G401 (cell line): ENCODE data around the gene SYN1. TPM values are rescaled to one million over a fixed set of nuclear protein-coding genes. Genes with fewer than 3 reads are reported as not detected.
"Not testable (repeated sequence)": the region's sequence is repeated elsewhere in the genome, so short reads cannot be mapped to it uniquely, and the experiment has no call there.

Source experiments
- DNase-seq: peaks from one replicate; pipeline ENCODE4 v3.0.0-alpha.2; 2015; ENCODE audit warnings: low spot score
- in situ Hi-C: cut with HindIII; loops from 2 replicates; pipeline ENCODE4 v1.10.0; 2016; ENCODE audit warnings: low sequenced_read_pairs, mixed read lengths
- total RNA-seq: library from RNA; depleted of rRNA; stranded (reverse); fragments of >200 nt; shearing (Covaris generic); gene quantifications from 2 replicates; pipeline ENCODE4 v1.2.3, GENCODE V29; 2014; rRNA removed

Gene SYN1
- total RNA-seq, result 0.61 TPM in 1 of 2 replicates, not detected in the other

GRCh38 chrX:47619486-47620302 lies at the start of gene SYN1:
Gene SYN1, minus strand, starts transcription at chrX:47619857. Its CDS starts 129 bp downstream, at chrX:47619728.
- in situ Hi-C loops, result no loop called here

DNA sequence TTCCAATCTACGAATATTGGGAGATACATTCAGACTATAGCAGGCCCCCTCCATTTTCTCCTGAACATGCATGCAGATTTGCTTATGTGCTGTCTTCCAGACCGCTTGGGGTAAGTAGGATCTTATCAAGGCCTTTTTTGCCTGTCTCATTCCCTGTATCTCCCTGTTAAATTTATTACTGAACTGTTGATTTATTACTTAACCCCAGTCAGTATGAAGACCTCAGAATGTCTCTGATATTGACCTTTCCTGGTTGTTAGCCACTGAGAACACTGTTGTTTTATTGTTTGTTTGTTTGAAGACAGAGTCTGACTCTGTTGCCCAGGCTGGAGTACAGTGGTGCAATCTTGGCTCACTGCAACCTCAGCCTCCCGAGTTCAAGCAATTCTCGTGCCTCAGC lies 46.1 kb upstream of the SYN1 start:
- DNase-seq, in situ Hi-C loops: not testable (repeated sequence)

More at GRCh38 chrX:47619486-47620302, at the start of gene SYN1:
- peak; percentile 84 for DNase-seq

- in situ Hi-C loops, result no loop called here
- no peak for DNase-seq
Measured at GRCh38 chrX:47664737-47665136, 45.1 kb upstream of the SYN1 start.

GRCh38 chrX:47662144-47662657 lies 42.5 kb upstream of the SYN1 start:
- in situ Hi-C loops, result no loop called here
- DNase-seq, result no peak

GRCh38 chrX:47661539-47661938 lies 41.9 kb upstream of the SYN1 start:
- no peak for DNase-seq
- in situ Hi-C loops, result no loop called here

GRCh38 chrX:47659421-47659726 lies 39.7 kb upstream of the SYN1 start:
- in situ Hi-C loops, result no loop called here
- no peak for DNase-seq

DNA sequence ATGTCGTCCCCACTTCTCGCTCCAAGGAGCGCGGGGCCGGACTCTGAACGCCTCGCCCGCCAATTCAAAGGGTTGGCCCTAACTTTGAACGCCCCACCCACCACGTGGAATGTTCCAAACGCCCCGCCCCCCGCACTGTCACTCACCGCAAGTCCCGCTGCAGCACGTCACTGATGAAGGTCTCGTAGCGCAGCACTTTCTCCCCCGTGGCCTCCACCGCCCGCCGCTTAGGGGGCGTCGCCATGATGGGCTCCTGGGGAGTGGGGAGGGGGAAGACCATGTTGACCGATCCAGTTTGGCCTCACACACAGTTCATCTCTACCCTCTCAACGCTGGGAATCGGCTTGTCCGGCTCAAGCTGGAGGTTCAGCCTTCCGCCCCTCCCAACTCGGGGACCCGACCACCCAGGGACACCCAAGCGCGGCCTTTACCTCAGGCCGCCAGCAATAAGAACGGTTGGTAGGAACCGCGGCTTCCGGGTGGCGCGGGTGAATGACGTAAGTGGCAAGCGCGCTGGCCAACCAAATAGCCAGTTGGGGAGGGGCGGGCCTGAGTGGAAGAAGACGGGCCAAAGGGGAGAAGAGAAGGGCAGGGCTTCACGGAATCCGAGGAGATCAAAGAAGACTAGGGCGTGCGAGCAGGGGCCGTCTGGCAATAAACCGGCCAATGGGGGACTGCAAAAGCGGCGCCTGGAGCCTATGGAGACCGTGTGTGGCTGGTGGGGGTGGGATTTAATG lies 39.2 kb upstream of the SYN1 start, which contains the start of gene UXT:
Gene UXT (minus strand): TSS at position 497 of the 737 bp plus-strand sequence. CDS start 253 bp downstream, at position 244.
- DNase-seq, result peak; percentile 92
- in situ Hi-C loops, result no loop called here

DNA sequence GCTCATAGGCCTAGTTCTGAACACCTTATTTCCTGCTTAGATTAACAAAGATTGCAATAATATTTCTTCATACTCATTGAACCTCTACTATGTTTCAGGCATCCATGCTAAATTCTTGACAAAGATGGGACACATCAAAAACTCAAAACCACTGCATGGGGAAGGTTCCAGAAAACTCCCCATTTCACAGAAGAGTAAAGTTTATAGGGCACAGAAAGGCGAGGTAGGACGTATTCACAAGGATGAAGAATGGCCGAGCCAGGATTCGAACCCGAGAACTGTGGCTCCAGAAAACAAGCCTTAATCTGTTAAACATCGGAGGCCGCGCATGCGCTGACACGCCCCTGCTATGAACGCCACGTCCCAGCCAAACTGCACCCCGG lies 38.6 kb upstream of the SYN1 start:
- DNase-seq, result no peak
- in situ Hi-C loops, result no loop called here

- in situ Hi-C loops, result no loop called here
Measured at GRCh38 chrX:47651043-47651905, 31.6 kb upstream of the SYN1 start.

GRCh38 chrX:47650164-47651042 lies 30.7 kb upstream of the SYN1 start, which contains the start of gene ELK1:
Gene ELK1, minus strand, starts transcription at chrX:47650563. Its CDS starts 9,122 bp downstream, at chrX:47641441.
- in situ Hi-C loops, result no loop called here
- peak; percentile 98 for DNase-seq

More at GRCh38 chrX:47651043-47651905, 31.6 kb upstream of the SYN1 start:
- DNase-seq, result no peak

DNA sequence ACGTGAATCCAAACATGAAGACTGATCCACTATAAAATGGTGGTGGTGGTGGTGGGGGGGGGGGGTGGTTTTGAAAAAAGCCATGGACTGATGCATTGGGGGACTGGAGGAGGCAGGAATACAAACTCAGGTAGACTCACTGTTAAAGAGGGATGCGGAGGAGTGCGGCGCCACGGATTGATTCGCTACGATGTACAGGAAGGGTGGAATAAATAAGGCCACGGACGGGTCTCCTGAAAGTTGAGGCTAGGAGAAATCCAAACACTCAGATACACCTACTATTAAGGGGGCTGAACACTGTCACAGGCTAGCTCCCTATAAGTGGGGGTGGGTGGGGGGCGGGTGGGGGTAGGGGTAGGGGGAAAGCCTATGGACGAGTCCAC lies 30.1 kb upstream of the SYN1 start:
- no peak for DNase-seq
- in situ Hi-C loops, result no loop called here

GRCh38 chrX:47649271-47649670 lies 29.6 kb upstream of the SYN1 start:
- in situ Hi-C loops, result no loop called here
- no peak for DNase-seq

- no peak for DNase-seq
- in situ Hi-C loops, result no loop called here
Measured at GRCh38 chrX:47648376-47648775, 28.7 kb upstream of the SYN1 start.

GRCh38 chrX:47646636-47647035 lies 27.0 kb upstream of the SYN1 start:
- in situ Hi-C loops, result no loop called here
- DNase-seq, result no peak

GRCh38 chrX:47645530-47645929 lies 25.9 kb upstream of the SYN1 start:
- in situ Hi-C loops, result no loop called here
- DNase-seq, result peak; percentile 32

GRCh38 chrX:47644557-47645091 lies 25.0 kb upstream of the SYN1 start:
- in situ Hi-C loops, result no loop called here
- DNase-seq, result peak; percentile 81

GRCh38 chrX:47643926-47644325 lies 24.3 kb upstream of the SYN1 start:
- in situ Hi-C loops, result no loop called here
- peak; percentile 59 for DNase-seq

DNA sequence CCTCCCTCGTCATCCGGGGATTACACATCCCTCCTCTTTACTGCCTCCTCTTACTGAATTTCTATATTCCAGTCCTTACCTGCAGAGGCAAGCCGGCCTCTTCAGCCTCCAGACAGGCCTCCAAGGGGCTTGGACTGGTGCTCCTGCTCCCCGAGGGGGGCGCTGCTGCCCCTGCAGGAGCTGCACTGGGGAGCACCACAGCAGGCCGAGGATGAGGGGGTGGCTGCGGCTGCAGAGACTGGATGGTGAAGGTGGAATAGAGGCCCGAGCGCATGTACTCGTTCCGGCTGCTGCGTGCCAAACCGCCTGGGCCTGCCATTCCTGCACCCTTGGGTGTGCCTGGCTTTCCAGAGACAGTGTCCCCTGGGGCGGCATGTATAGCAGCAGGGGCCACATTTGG lies 19.2 kb upstream of the SYN1 start:
- in situ Hi-C loops, result no loop called here
- DNase-seq, result no peak
